GM23338 (cell line): ENCODE measurements around the gene GCHFR. TPM values are rescaled to one million over a fixed set of nuclear protein-coding genes. Genes with fewer than 3 reads are reported as not detected.

Source experiments
- EZH2phosphoT487 ChIP-seq: fragments of 200-600 bp; sonication (generic); IDR thresholded peaks from one replicate; pipeline ENCODE4 v1.8.1; 2018; ENCODE audit warnings: antibody characterized with exemption; ENCODE audit not compliant: unreplicated experiment
- NANOG ChIP-seq: IDR thresholded peaks from 2 replicates; pipeline ENCODE4 v1.6.1; 2016; ENCODE audit warnings: antibody characterized with exemption, borderline replicate concordance
- ZNF331 ChIP-seq: fragments of 250-450 bp; sonication (Bioruptor Pico); IDR thresholded peaks from 2 replicates; pipeline ENCODE4 v1.5.0; 2020; ENCODE audit warnings: low read depth, mild to moderate bottlenecking, moderate library complexity
- ZNF462 ChIP-seq: fragments of 250-450 bp; sonication (Bioruptor Pico); IDR thresholded peaks from 2 replicates; pipeline ENCODE4 v1.5.0; 2020; ENCODE audit warnings: mild to moderate bottlenecking, moderate library complexity
- polyA plus RNA-seq: library from polyadenylated mRNA; unstranded; fragments of >200 nt; fragmentation: Nextera tagmentation; extraction: Ambion mirVana; gene quantifications from 2 replicates; pipeline ENCODE4 v1.2.1, GENCODE V29; 2016
- total RNA-seq: library from RNA; depleted of rRNA; stranded (reverse); fragments of >200 nt; shearing (Covaris generic); gene quantifications from 2 replicates; pipeline ENCODE4 v1.2.3, GENCODE V29; 2014
- TF ChIP-seq, protein P1 (sequence below): IDR thresholded peaks from one replicate; pipeline ENCODE4 v1.6.1; 2018; ENCODE audit warnings: antibody characterized with exemption; ENCODE audit not compliant: unreplicated experiment

Gene GCHFR
- total and polyA plus RNA-seq, 2 experiments from 2014 or later = 38.9 to 44.2 TPM

DNA sequence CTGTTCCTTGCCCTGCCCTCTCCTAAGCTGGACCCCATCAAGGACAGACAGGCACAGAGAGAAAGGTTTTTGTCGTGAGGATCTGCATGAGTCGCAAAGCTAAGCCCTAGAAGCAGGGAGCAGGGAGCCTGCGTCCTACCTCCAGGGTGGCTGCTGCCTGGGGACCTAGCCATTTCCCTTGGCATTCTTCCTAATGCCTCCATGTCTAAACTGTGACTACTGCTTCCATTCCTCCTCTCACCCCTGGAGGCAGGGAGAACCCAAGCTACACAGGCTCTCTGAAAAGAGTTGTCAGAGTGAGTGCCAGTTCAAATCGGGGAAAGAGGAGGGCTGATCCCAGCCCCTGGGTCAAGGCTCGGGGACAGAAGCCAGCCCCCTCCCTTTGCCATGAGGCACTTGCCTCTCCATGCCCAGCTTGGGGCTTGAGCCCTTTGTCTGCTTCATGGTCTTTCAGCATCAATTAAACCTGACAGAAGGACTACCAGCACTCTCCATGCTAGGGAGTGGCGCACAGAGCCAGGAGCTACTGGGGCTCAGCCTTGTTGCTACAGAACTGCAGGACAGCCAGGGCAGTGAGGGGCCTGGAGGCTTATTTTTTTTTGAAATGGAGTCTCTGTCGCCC is 2.4 kb downstream of the GCHFR start (continued):
- no peak for TF ChIP-seq ZNF462 (CRISPR knock-in tag)
- TF ChIP-seq, protein P1, sequence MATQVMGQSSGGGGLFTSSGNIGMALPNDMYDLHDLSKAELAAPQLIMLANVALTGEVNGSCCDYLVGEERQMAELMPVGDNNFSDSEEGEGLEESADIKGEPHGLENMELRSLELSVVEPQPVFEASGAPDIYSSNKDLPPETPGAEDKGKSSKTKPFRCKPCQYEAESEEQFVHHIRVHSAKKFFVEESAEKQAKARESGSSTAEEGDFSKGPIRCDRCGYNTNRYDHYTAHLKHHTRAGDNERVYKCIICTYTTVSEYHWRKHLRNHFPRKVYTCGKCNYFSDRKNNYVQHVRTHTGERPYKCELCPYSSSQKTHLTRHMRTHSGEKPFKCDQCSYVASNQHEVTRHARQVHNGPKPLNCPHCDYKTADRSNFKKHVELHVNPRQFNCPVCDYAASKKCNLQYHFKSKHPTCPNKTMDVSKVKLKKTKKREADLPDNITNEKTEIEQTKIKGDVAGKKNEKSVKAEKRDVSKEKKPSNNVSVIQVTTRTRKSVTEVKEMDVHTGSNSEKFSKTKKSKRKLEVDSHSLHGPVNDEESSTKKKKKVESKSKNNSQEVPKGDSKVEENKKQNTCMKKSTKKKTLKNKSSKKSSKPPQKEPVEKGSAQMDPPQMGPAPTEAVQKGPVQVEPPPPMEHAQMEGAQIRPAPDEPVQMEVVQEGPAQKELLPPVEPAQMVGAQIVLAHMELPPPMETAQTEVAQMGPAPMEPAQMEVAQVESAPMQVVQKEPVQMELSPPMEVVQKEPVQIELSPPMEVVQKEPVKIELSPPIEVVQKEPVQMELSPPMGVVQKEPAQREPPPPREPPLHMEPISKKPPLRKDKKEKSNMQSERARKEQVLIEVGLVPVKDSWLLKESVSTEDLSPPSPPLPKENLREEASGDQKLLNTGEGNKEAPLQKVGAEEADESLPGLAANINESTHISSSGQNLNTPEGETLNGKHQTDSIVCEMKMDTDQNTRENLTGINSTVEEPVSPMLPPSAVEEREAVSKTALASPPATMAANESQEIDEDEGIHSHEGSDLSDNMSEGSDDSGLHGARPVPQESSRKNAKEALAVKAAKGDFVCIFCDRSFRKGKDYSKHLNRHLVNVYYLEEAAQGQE = no peak
- TF ChIP-seq NANOG = no peak
- TF ChIP-seq ZNF331 (CRISPR knock-in tag) = no peak
- no peak for TF ChIP-seq EZH2phosphoT487
